Nephron progenitor cell (in vitro differentiated cells): Measurements from ENCODE around the gene SMAD3.
A peak's percentile ranks its signal among the peaks of the same experiment; 100 is the strongest.

Experiments
- DNase-seq: peaks from one replicate; pipeline ENCODE4 v3.0.0; 2021
- H3K27ac Mint-ChIP-seq: 2 replicates; pipeline ENCODE4 v1.8.0; 2021; ENCODE audit warnings: mild to moderate bottlenecking, moderate library complexity, mixed read lengths
- H3K27me3 Mint-ChIP-seq: 2 replicates; pipeline ENCODE4 v1.8.0; 2021; ENCODE audit warnings: mild to moderate bottlenecking, low read depth, mixed read lengths; ENCODE audit not compliant: poor library complexity
- H3K36me3 Mint-ChIP-seq: 2 replicates; pipeline ENCODE4 v1.8.0; 2021; ENCODE audit warnings: low read depth, mixed read lengths
- H3K4me1 Mint-ChIP-seq: 2 replicates; pipeline ENCODE4 v1.8.0; 2021; ENCODE audit warnings: mixed read lengths
- H3K4me3 Mint-ChIP-seq: 2 replicates; pipeline ENCODE4 v1.8.0; 2021; ENCODE audit warnings: mild to moderate bottlenecking, moderate library complexity, mixed read lengths
- H3K9me3 Mint-ChIP-seq: 2 replicates; pipeline ENCODE4 v1.8.0; 2021; ENCODE audit warnings: mild to moderate bottlenecking, moderate library complexity, mixed read lengths
- CTCF ChIP-seq: fragments of 200-600 bp; sonication (generic); IDR thresholded peaks from 2 replicates; pipeline ENCODE4 v1.5.0; 2021; ENCODE audit warnings: antibody characterized with exemption

Gene SMAD3

GRCh38 chr15:67201136-67201535 lies 135.7 kb downstream of the SMAD3 start:
- no peak overlapping the region for H3K4me3 Mint-ChIP-seq
- DNase-seq = no peak
- TF ChIP-seq CTCF = no peak
- no peaks in the 10 kb centered on the region for H3K9me3 Mint-ChIP-seq
- peak overlapping the region; percentile 72 for H3K27ac Mint-ChIP-seq
- H3K4me1 Mint-ChIP-seq = peaks cover 39% of the 10 kb centered on the region
- H3K27me3 Mint-ChIP-seq = no peaks in the 10 kb centered on the region
- H3K36me3 Mint-ChIP-seq = peaks cover 45% of the 10 kb centered on the region

GRCh38 chr15:67202091-67202490 lies 136.7 kb downstream of the SMAD3 start:
- peaks cover 32% of the 10 kb centered on the region for H3K4me1 Mint-ChIP-seq
- peaks cover 44% of the 10 kb centered on the region for H3K36me3 Mint-ChIP-seq
- no peak for DNase-seq
- H3K27me3 Mint-ChIP-seq = no peaks in the 10 kb centered on the region
- H3K4me3 Mint-ChIP-seq = no peak overlapping the region
- no peak overlapping the region for H3K27ac Mint-ChIP-seq
- no peak for TF ChIP-seq CTCF
- no peaks in the 10 kb centered on the region for H3K9me3 Mint-ChIP-seq

GRCh38 chr15:67202991-67203390 lies 137.6 kb downstream of the SMAD3 start:
- Mint-ChIP-seq H3K9me3 (no peaks in the 10 kb centered on the region), H3K4me1 (peaks cover 27% of the 10 kb centered on the region), H3K27ac (no peak overlapping the region), H3K4me3 (no peak overlapping the region), H3K36me3 (peaks cover 40% of the 10 kb centered on the region), H3K27me3 (no peaks in the 10 kb centered on the region)
- TF ChIP-seq CTCF = no peak
- DNase-seq = no peak

- TF ChIP-seq CTCF = no peak
- no peaks in the 10 kb centered on the region for H3K27me3 Mint-ChIP-seq
- H3K36me3 Mint-ChIP-seq = peaks cover 31% of the 10 kb centered on the region
- H3K9me3 Mint-ChIP-seq = no peaks in the 10 kb centered on the region
- H3K4me3 Mint-ChIP-seq = no peak overlapping the region
- DNase-seq = no peak
- no peaks in the 10 kb centered on the region for H3K4me1 Mint-ChIP-seq
- H3K27ac Mint-ChIP-seq = no peak overlapping the region
Observed at GRCh38 chr15:67207555-67208207, 142.3 kb downstream of the SMAD3 start.

GRCh38 chr15:67208396-67208795 lies 143.0 kb downstream of the SMAD3 start:
- peaks cover 31% of the 10 kb centered on the region for H3K36me3 Mint-ChIP-seq
- no peak overlapping the region for H3K4me3 Mint-ChIP-seq
- no peak for TF ChIP-seq CTCF
- H3K4me1 Mint-ChIP-seq = no peaks in the 10 kb centered on the region
- DNase-seq = no peak
- no peak overlapping the region for H3K27ac Mint-ChIP-seq
- no peaks in the 10 kb centered on the region for H3K27me3 Mint-ChIP-seq
- no peaks in the 10 kb centered on the region for H3K9me3 Mint-ChIP-seq

- no peak for DNase-seq
- no peaks in the 10 kb centered on the region for H3K4me1 Mint-ChIP-seq
- H3K4me3 Mint-ChIP-seq = no peak overlapping the region
- no peak overlapping the region for H3K27ac Mint-ChIP-seq
- H3K36me3 Mint-ChIP-seq = peaks cover 30% of the 10 kb centered on the region
- no peak for TF ChIP-seq CTCF
- H3K9me3 Mint-ChIP-seq = no peaks in the 10 kb centered on the region
- no peaks in the 10 kb centered on the region for H3K27me3 Mint-ChIP-seq
Observed at GRCh38 chr15:67210555-67211168, 145.3 kb downstream of the SMAD3 start.
